Astrocyte (in vitro differentiated cells and primary cell): ENCODE data around the gene PARP8. TPM values are rescaled to one million over a fixed set of nuclear protein-coding genes. Genes with fewer than 3 reads are reported as not detected.

Source experiments
- DNase-seq: peaks from one replicate; pipeline ENCODE4 v3.0.0-alpha.2; 2010; ENCODE audit warnings: low read depth
- FAIRE-seq: peaks from 2 replicates; lab custom pipeline; 2011; peaks lifted over from hg19 to GRCh38; lab: Jason Lieb, UNC
- H2AFZ ChIP-seq: 2 replicates; pipeline ENCODE4 v1.6.0; 2012; ENCODE audit warnings: low read depth, low read length, inconsistent platforms
- H3K27ac ChIP-seq: 2 replicates; pipeline ENCODE4 v1.5.1; 2011; ENCODE audit warnings: low read depth, low read length, inconsistent platforms
- H3K27me3 ChIP-seq: 2 replicates; pipeline ENCODE4 v1.6.0; 2011; ENCODE audit warnings: low read length, inconsistent platforms; ENCODE audit not compliant: insufficient read depth
- H3K36me3 ChIP-seq: 2 replicates; pipeline ENCODE4 v1.5.1; 2011; ENCODE audit warnings: low read length, inconsistent platforms; ENCODE audit not compliant: insufficient read depth
- H3K4me1 ChIP-seq: 2 replicates; pipeline ENCODE4 v1.5.1; 2011; ENCODE audit warnings: low read length, inconsistent platforms; ENCODE audit not compliant: insufficient read depth
- H3K4me2 ChIP-seq: 2 replicates; pipeline ENCODE4 v1.6.0; 2012; ENCODE audit warnings: low read length, inconsistent platforms
- H3K4me3 ChIP-seq: 2 replicates; pipeline ENCODE4 v1.5.1; 2011; ENCODE audit warnings: low read depth, mild to moderate bottlenecking, low read length, inconsistent platforms; ENCODE audit not compliant: insufficient read depth
- H3K79me2 ChIP-seq: 2 replicates; pipeline ENCODE4 v1.6.0; 2012; ENCODE audit warnings: mild to moderate bottlenecking, low read length, inconsistent platforms; ENCODE audit not compliant: insufficient read depth
- H3K9ac ChIP-seq: 2 replicates; pipeline ENCODE4 v1.6.0; 2012; ENCODE audit warnings: mild to moderate bottlenecking, low read length, inconsistent platforms
- H3K9me3 ChIP-seq: 2 replicates; pipeline ENCODE4 v1.5.1; 2012; ENCODE audit warnings: low read depth, mild to moderate bottlenecking, low read length, inconsistent platforms; ENCODE audit not compliant: insufficient read depth
- H4K20me1 ChIP-seq: 2 replicates; pipeline ENCODE4 v1.6.0; 2012; ENCODE audit warnings: low read length, inconsistent platforms; ENCODE audit not compliant: insufficient read depth
- H3K27ac Mint-ChIP-seq: one replicate; pipeline ENCODE4 v1.8.0; 2021; ENCODE audit warnings: mild to moderate bottlenecking, mixed read lengths; ENCODE audit not compliant: unreplicated experiment
- H3K27me3 Mint-ChIP-seq: one replicate; pipeline ENCODE4 v1.8.0; 2021; ENCODE audit warnings: low read depth, mixed read lengths; ENCODE audit not compliant: unreplicated experiment
- H3K36me3 Mint-ChIP-seq: one replicate; pipeline ENCODE4 v1.8.0; 2021; ENCODE audit warnings: low read depth, mixed read lengths; ENCODE audit not compliant: unreplicated experiment
- H3K4me1 Mint-ChIP-seq: one replicate; pipeline ENCODE4 v1.8.0; 2021; ENCODE audit warnings: low read depth, mixed read lengths; ENCODE audit not compliant: unreplicated experiment
- H3K4me3 Mint-ChIP-seq: one replicate; pipeline ENCODE4 v1.8.0; 2021; ENCODE audit warnings: mild to moderate bottlenecking, moderate library complexity, mixed read lengths; ENCODE audit not compliant: unreplicated experiment
- H3K9me3 Mint-ChIP-seq: one replicate; pipeline ENCODE4 v1.8.0; 2021; ENCODE audit warnings: mild to moderate bottlenecking, mixed read lengths; ENCODE audit not compliant: unreplicated experiment
- CTCF ChIP-seq: IDR thresholded peaks from 2 replicates; pipeline ENCODE4 v1.5.1; 2011; ENCODE audit warnings: low read depth, mild to moderate bottlenecking, inconsistent platforms, low read length, moderate library complexity; ENCODE audit not compliant: insufficient read depth
- EZH2 ChIP-seq: IDR thresholded peaks from 2 replicates; pipeline ENCODE4 v1.6.1; 2012; ENCODE audit warnings: mild to moderate bottlenecking, low read length, inconsistent platforms; ENCODE audit not compliant: insufficient read depth
- total RNA-seq: library from RNA; stranded (reverse); gene quantifications from 2 replicates; pipeline ENCODE4 v1.2.1, GENCODE V29; 2021

PARP8 gene
- total RNA-seq, 1 donor from 2014 or later: 36.1 TPM

- Histone ChIP-seq H3K9ac (no peak overlapping the region), H3K27me3 (no peaks in the 10 kb centered on the region), H3K9me3 (peaks cover 2% of the 10 kb centered on the region), H3K4me1 (no peaks in the 10 kb centered on the region), H3K27ac (no peak overlapping the region), H3K4me2 (no peak overlapping the region), H4K20me1 (no peaks in the 10 kb centered on the region), H3K36me3 (no peaks in the 10 kb centered on the region), H3K79me2 (no peaks in the 10 kb centered on the region), H3K4me3 (no peak overlapping the region), H2AFZ (no peak overlapping the region)
- Mint-ChIP-seq H3K4me1 (no peaks in the 10 kb centered on the region), H3K36me3 (peaks cover 7% of the 10 kb centered on the region), H3K27ac (no peak overlapping the region), H3K27me3 (no peaks in the 10 kb centered on the region), H3K9me3 (no peaks in the 10 kb centered on the region), H3K4me3 (no peak overlapping the region)
- no peak for FAIRE-seq
- no peak for DNase-seq
- no peak for TF ChIP-seq CTCF
- TF ChIP-seq EZH2: no peak
Measured at GRCh38 chr5:50791813-50792212, 125.4 kb downstream of the PARP8 start.

GRCh38 chr5:50792843-50793242 is 126.4 kb downstream of the PARP8 start:
- H3K4me3 Mint-ChIP-seq: no peak overlapping the region
- H3K27me3 Mint-ChIP-seq: no peaks in the 10 kb centered on the region

More at GRCh38 chr5:50792843-50793242, 126.4 kb downstream of the PARP8 start:
- Histone ChIP-seq H3K4me1 (no peaks in the 10 kb centered on the region), H3K4me2 (no peak overlapping the region), H4K20me1 (no peaks in the 10 kb centered on the region), H3K27ac (no peak overlapping the region), H3K27me3 (no peaks in the 10 kb centered on the region), H3K9ac (no peak overlapping the region), H2AFZ (no peak overlapping the region), H3K4me3 (no peak overlapping the region), H3K36me3 (no peaks in the 10 kb centered on the region), H3K79me2 (no peaks in the 10 kb centered on the region), H3K9me3 (peaks cover 2% of the 10 kb centered on the region)
- H3K27ac Mint-ChIP-seq: no peak overlapping the region
- H3K9me3 Mint-ChIP-seq: no peaks in the 10 kb centered on the region
- peaks cover 7% of the 10 kb centered on the region for H3K36me3 Mint-ChIP-seq
- DNase-seq: no peak
- TF ChIP-seq CTCF: no peak
- no peak for TF ChIP-seq EZH2
- no peak for FAIRE-seq
- no peaks in the 10 kb centered on the region for H3K4me1 Mint-ChIP-seq
